HCT116 (cell line): ENCODE results near the gene RNASET2. TPM values are rescaled to one million over a fixed set of nuclear protein-coding genes. Genes with fewer than 3 reads are reported as not detected.

ENCODE experiments used
- ATAC-seq: fragments of 200-7000 bp; cut with Tn5 transposase; 2 replicates; pipeline ENCODE4 v1.9.1; 2020; ENCODE audit warnings: mild to moderate bottlenecking, moderate library complexity
- BruUV-seq: library from RNA; stranded (reverse); fragments of 400-500 nt; replicated peaks from 2 replicates; lab custom pipeline; 2021; lab: Mats Ljungman, UMichigan
- CTCF ChIA-PET: fragments of 300-600 bp; sonication (Branson Sonifier 250); formaldehyde crosslinking; loops from one replicate; lab custom pipeline; 2021; ENCODE audit warnings: antibody characterized with exemption; lab: Charles Lee
- POLR2A ChIA-PET: fragments of 300-600, 350-600 bp; sonication (Branson Sonifier 250); formaldehyde crosslinking; loops from one replicate; lab custom pipeline; 2021; ENCODE audit warnings: antibody characterized with exemption; lab: Charles Lee
- RAD21 ChIA-PET, 2 experiments: fragments of 300-600 bp; sonication (Branson Sonifier 250); formaldehyde crosslinking; loops; one replicate each; lab custom pipeline; 2023; ENCODE audit warnings: low total read pairs in 2 of 2; ENCODE audit not compliant: uncharacterized antibody in 2 of 2, unreplicated experiment in 2 of 2, low non-redundant PET in 1 of 2; lab: Charles Lee
- DNase-seq: peaks from one replicate; pipeline ENCODE4 v3.0.0-alpha.2; 2010; ENCODE audit warnings: low read depth, low spot score
- H2AFZ ChIP-seq: fragments of 200-600 bp; shearing (Covaris generic), sonication (generic); 2 replicates; pipeline ENCODE4 v1.6.1; 2017; ENCODE audit warnings: low read depth, mixed run types, mixed read lengths, antibody characterized with exemption, low read length; ENCODE audit not compliant: poor library complexity, severe bottlenecking
- H3K27ac ChIP-seq: 2 replicates; pipeline ENCODE4 v1.5.1; 2012; ENCODE audit warnings: low read depth, low read length
- H3K27me3 ChIP-seq: fragments of 200-600 bp; sonication (generic); 2 replicates; pipeline ENCODE4 v1.6.1; 2016; ENCODE audit warnings: mixed run types, low read length, mixed read lengths; ENCODE audit not compliant: insufficient read depth
- H3K36me3 ChIP-seq, 2 experiments: fragments of 200-500 bp in 1 of 2; fragments of 200-600 bp in 1 of 2; sonication (Bioruptor generic) in 1 of 2; sonication (generic) in 1 of 2; 2 replicates each; pipeline versions ENCODE4 v1.5.1 to v1.6.1; 2014 to 2016; ENCODE audit warnings: low read length in 2 of 2, inconsistent platforms in 1 of 2, mixed read lengths in 1 of 2, mixed run types in 1 of 2; ENCODE audit not compliant: insufficient read depth in 2 of 2, control insufficient read depth in 1 of 2
- H3K4me1 ChIP-seq, 2 experiments: fragments of 200-600 bp in 1 of 2; sonication (generic) in 1 of 2; 2 replicates each; pipeline versions ENCODE4 v1.5.1 to v1.6.1; 2012 to 2017; ENCODE audit warnings: low read length in 2 of 2, inconsistent platforms in 1 of 2, mild to moderate bottlenecking in 1 of 2, mixed read lengths in 1 of 2, mixed run types in 1 of 2, moderate library complexity in 1 of 2; ENCODE audit not compliant: insufficient read depth in 2 of 2, control insufficient read depth in 1 of 2
- H3K4me2 ChIP-seq: fragments of 200-600 bp; sonication (generic); 2 replicates; pipeline ENCODE4 v1.6.1; 2017; ENCODE audit warnings: mixed run types, low read length, mixed read lengths
- H3K4me3 ChIP-seq, 2 experiments: fragments of 200-600 bp in 1 of 2; sonication (generic) in 1 of 2; replicated peaks in 1 of 2; 2 replicates each; pipeline ENCODE4 v1.5.1; 2011 to 2016; ENCODE audit warnings: low read length in 2 of 2, control low read depth in 1 of 2, low read depth in 1 of 2, mild to moderate bottlenecking in 1 of 2, mixed read lengths in 1 of 2, mixed run types in 1 of 2
- H3K79me2 ChIP-seq: fragments of 200-600 bp; sonication (generic); 2 replicates; pipeline ENCODE4 v1.6.1; 2017; ENCODE audit warnings: mild to moderate bottlenecking, mixed run types, low read length, moderate library complexity, mixed read lengths; ENCODE audit not compliant: insufficient read depth
- H3K9ac ChIP-seq: fragments of 200-600 bp; sonication (generic); 2 replicates; pipeline ENCODE4 v1.6.1; 2016; ENCODE audit warnings: low read length, mixed read lengths
- H3K9me2 ChIP-seq: fragments of 200-600 bp; sonication (generic), shearing (Covaris generic); 2 replicates; pipeline ENCODE4 v1.6.1; 2017; ENCODE audit warnings: mixed run types, mild to moderate bottlenecking, moderate library complexity; ENCODE audit not compliant: insufficient read depth
- H3K9me3 ChIP-seq, 2 experiments: fragments of 200-500 bp in 1 of 2; fragments of 200-600 bp in 1 of 2; sonication (Bioruptor generic) in 1 of 2; sonication (generic) in 1 of 2; 2 replicates each; pipeline ENCODE4 v1.6.1; 2014 to 2017; ENCODE audit warnings: low read length in 2 of 2, mixed read lengths in 2 of 2, inconsistent platforms in 1 of 2, low read depth in 1 of 2, mild to moderate bottlenecking in 1 of 2, mixed run types in 1 of 2, moderate library complexity in 1 of 2; ENCODE audit not compliant: control insufficient read depth in 1 of 2, insufficient read depth in 1 of 2
- H4K20me1 ChIP-seq: fragments of 200-600 bp; sonication (generic), shearing (Covaris generic); 2 replicates; pipeline ENCODE4 v1.6.1; 2017; ENCODE audit warnings: mixed run types, mild to moderate bottlenecking, moderate library complexity; ENCODE audit not compliant: insufficient read depth
- CEBPB ChIP-seq: IDR thresholded peaks from 2 replicates; pipeline ENCODE4 v1.6.1; 2012; ENCODE audit warnings: low read depth
- CTCF ChIP-seq, 3 experiments: fragments of 200-600 bp in 1 of 3; sonication (generic) in 1 of 3; IDR thresholded peaks in 2 of 3; conservative IDR thresholded peaks in 1 of 3; 2 replicates each; pipeline ENCODE4 v1.5.1; 2012 to 2017; ENCODE audit warnings: low read depth in 2 of 3, low read length in 2 of 3, antibody characterized with exemption in 1 of 3, borderline replicate concordance in 1 of 3, control low read depth in 1 of 3, mild to moderate bottlenecking in 1 of 3, mixed read lengths in 1 of 3, mixed run types in 1 of 3, moderate library complexity in 1 of 3; ENCODE audit not compliant: insufficient read depth in 1 of 3
- ELF1 ChIP-seq: IDR thresholded peaks from 2 replicates; pipeline ENCODE4 v1.6.1; 2012; ENCODE audit warnings: low read depth, borderline replicate concordance
- EZH2phosphoT487 ChIP-seq: fragments of 200-600 bp; IDR thresholded peaks from 2 replicates; pipeline ENCODE4 v1.6.1; 2018; ENCODE audit warnings: antibody characterized with exemption, borderline replicate concordance
- FOSL1 ChIP-seq: IDR thresholded peaks from 2 replicates; pipeline ENCODE4 v1.6.1; 2012; ENCODE audit warnings: low read depth
- JUND ChIP-seq: IDR thresholded peaks from 2 replicates; pipeline ENCODE4 v1.6.1; 2012
- MAX ChIP-seq: IDR thresholded peaks from 2 replicates; pipeline ENCODE4 v1.6.1; 2012
- POLR2A ChIP-seq: IDR thresholded peaks from 2 replicates; pipeline ENCODE4 v1.7.0; 2011; ENCODE audit warnings: borderline replicate concordance; ENCODE audit not compliant: insufficient read depth, insufficient read length; ENCODE audit errors: extremely low read depth
- POLR2AphosphoS5 ChIP-seq: IDR thresholded peaks from 2 replicates; pipeline ENCODE4 v1.6.1; 2011; ENCODE audit warnings: mild to moderate bottlenecking, low read depth, low read length, moderate library complexity
- REST ChIP-seq: IDR thresholded peaks from 2 replicates; pipeline ENCODE4 v1.6.1; 2012; ENCODE audit warnings: low read depth
- SP1 ChIP-seq: IDR thresholded peaks from 2 replicates; pipeline ENCODE4 v1.6.1; 2012; ENCODE audit warnings: low read depth
- TCF7L2 ChIP-seq: IDR thresholded peaks from 2 replicates; pipeline ENCODE4 v1.7.0; 2011; ENCODE audit warnings: borderline replicate concordance, inconsistent platforms; ENCODE audit not compliant: insufficient read depth, insufficient read length; ENCODE audit errors: extremely low read depth
- ZBTB33 ChIP-seq: IDR thresholded peaks from 2 replicates; pipeline ENCODE4 v1.6.1; 2011; ENCODE audit warnings: mild to moderate bottlenecking, low read length, moderate library complexity; ENCODE audit not compliant: insufficient replicate concordance; ENCODE audit errors: extremely low read depth
- ZFX ChIP-seq: fragments of 450-650 bp; IDR thresholded peaks from 2 replicates; pipeline ENCODE4 v1.6.1; 2017
- intact Hi-C: fragments of 100-400 bp; cut with micrococcal nuclease; formaldehyde crosslinking; loops from 2 replicates; pipeline ENCODE4 v1.10.0; 2022
- total RNA-seq: library from RNA; stranded (reverse); gene quantifications from one replicate; pipeline ENCODE4 v1.2.1, GENCODE V29; 2021; ENCODE audit not compliant: unreplicated experiment

The RNASET2 gene
- total RNA-seq, 1 experiment from 2014 or later, result 32.8 TPM

DNA sequence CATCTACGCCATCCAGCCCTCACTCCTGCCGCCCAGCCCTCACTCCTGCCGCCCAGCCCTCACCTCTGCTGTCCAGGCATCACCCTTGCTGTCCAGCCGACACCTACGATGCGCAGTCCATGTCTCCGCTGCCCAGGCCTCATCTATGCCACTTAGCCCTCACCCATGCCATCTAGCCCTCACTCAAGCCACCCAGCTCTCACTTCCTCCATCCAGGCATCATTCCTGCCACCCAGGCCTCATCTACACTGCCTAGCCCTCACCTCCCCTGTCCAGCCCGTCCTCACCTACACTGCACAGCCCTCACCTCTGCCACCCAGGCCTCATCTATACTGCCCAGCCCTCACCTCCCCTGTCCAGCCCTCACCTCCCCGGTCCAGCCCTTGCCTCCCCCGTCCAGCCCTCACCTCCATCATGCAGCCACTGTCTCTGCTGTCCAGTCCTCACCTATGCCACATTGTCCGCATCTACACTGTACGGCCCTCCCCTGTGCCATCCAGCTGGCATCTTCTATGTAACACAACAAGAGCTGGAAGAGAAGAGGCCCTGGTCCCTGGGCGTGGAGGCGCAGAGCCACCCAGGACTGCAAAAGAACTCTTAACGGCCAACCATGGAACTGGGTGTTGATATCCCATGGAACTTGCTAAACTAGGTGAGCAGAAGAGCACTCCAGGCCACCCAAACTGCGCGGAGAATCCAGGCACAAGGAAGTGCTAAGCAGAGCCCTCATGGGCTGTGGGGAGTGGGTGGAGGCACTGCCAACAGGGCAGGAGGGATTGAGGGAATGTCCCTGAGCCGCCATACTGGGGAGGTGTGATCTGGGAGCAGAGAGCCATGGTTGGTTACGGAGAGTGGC, 31.0 kb downstream of the RNASET2 start (continued):
- TF ChIP-seq CEBPB, result no peak
- TF ChIP-seq ZFX, result no peak
- no peak for TF ChIP-seq MAX

DNA sequence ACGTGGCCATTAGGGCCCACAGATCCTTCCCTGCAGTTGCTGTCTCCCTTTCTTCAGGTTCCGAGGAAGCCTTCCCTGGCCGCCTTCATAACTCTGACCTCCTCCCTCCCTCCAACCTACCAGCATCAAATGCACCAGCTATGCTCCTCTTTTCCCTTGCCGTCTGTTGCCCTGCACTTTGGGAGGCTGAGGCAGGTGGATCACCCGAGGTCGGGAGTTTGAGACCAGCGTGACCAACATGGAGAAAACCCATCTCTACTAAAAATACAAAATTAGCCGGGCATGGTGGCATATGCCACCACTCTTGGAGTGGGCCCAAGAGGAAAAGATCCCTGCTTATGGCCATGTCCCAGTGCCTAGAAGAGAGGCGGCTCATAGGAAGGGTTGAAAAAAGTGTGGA, 31.8 kb downstream of the RNASET2 start:
- ATAC-seq (no peak), DNase-seq (no peak)
- ChIA-PET CTCF (no interaction called here), RAD21 (no interaction called here), POLR2A (no interaction called here)
- BruUV-seq, result no TSS peak
- Histone ChIP-seq H3K4me2 (no peak overlapping the region), H3K4me3 (no peak overlapping the region), H4K20me1 (no peaks in the 10 kb centered on the region), H3K27me3 (no peaks in the 10 kb centered on the region), H3K9ac (no peak overlapping the region), H3K27ac (no peak overlapping the region), H3K9me2 (no peaks in the 10 kb centered on the region), H3K79me2 (no peaks in the 10 kb centered on the region), H3K4me1 (no peaks in the 10 kb centered on the region), H2AFZ (no peak overlapping the region), H3K36me3 (no peaks in the 10 kb centered on the region), H3K9me3 (no peaks in the 10 kb centered on the region)
- intact Hi-C loops, result no loop called here
- TF ChIP-seq MAX (no peak), POLR2A (no peak), SP1 (no peak), TCF7L2 (no peak), CTCF (IDR thresholded peaks at IDR 0.05 in 2 of 3, conservative IDR thresholded peaks at IDR 0.05 in 1 of 3; ENCODE audit: borderline replicate concordance in 1 of 3, insufficient read depth in 1 of 3, low read depth in 2 of 3, low read length in 2 of 3) (no peak), REST (no peak), JUND (no peak), CEBPB (no peak), ELF1 (no peak), FOSL1 (no peak), ZFX (no peak), EZH2phosphoT487 (no peak), ZBTB33 (no peak), POLR2AphosphoS5 (no peak)
